Neural progenitor cell (in vitro differentiated cells): Measurements from ENCODE around the gene RGMB.

ENCODE experiments used
- CTCF ChIP-seq: fragments of 200-600 bp; sonication (generic); IDR thresholded peaks from 2 replicates; pipeline ENCODE4 v1.5.1; 2017; ENCODE audit warnings: antibody characterized with exemption, mild to moderate bottlenecking
- EZH2 ChIP-seq: fragments of 200-600 bp; sonication (generic); IDR thresholded peaks from 2 replicates; pipeline ENCODE4 v1.6.1; 2017; ENCODE audit warnings: antibody characterized with exemption, mild to moderate bottlenecking, moderate library complexity
- EZH2phosphoT487 ChIP-seq: fragments of 200-600 bp; sonication (generic); IDR thresholded peaks from 2 replicates; pipeline ENCODE4 v1.6.1; 2017; ENCODE audit warnings: antibody characterized with exemption

DNA sequence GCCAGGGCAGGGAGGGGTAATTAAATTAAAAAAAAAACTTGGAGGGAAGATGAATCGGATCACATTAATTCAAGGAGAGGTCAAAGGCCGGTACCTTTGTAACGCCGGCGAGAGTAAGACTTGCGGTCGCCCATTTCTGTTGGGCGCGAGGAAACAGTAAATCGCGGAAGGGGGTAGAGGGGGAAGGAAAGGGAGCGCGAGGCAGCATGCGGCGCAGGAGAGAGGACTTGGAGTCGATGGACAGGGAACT is 324 bp upstream of the RGMB start:
- TF ChIP-seq EZH2 = no peak
- no peak for TF ChIP-seq CTCF
- TF ChIP-seq EZH2phosphoT487 = no peak
